K562 (cell line): Measurements from ENCODE around the gene SDCBP2. TPM values are rescaled to one million over a fixed set of nuclear protein-coding genes. Genes with fewer than 3 reads are reported as not detected.
A peak's percentile ranks its signal among the peaks of the same experiment; 100 is the strongest.

Experiments used
- CTBP1 ChIP-seq: fragments of 450-650 bp; IDR thresholded peaks from 2 replicates; pipeline ENCODE4 v1.6.1; 2016; ENCODE audit warnings: borderline replicate concordance
- CXXC5 ChIP-seq: fragments of 250-450 bp; sonication (Bioruptor Pico); IDR thresholded peaks from 2 replicates; pipeline ENCODE4 v1.8.0; 2022; ENCODE audit warnings: inconsistent platforms, mild to moderate bottlenecking, moderate library complexity
- DACH1 ChIP-seq: fragments of 450-650 bp; IDR thresholded peaks from 2 replicates; pipeline ENCODE4 v1.6.1; 2018; ENCODE audit not compliant: partially characterized antibody
- FOSL1 ChIP-seq: fragments of 200-800 bp; sonication (Bioruptor generic); conservative IDR thresholded peaks from 2 replicates; pipeline ENCODE4 v1.6.1; 2016; ENCODE audit warnings: missing genetic modification characterization, missing compliant biosample characterization
- KDM5B ChIP-seq: fragments of 200-600 bp; sonication (generic); IDR thresholded peaks from 2 replicates; pipeline ENCODE4 v1.6.1; 2012; ENCODE audit warnings: low read depth, mild to moderate bottlenecking, moderate library complexity, low read length, control low read depth, inconsistent platforms; ENCODE audit not compliant: insufficient replicate concordance
- MTF1 ChIP-seq: fragments of 250-450 bp; sonication (Bioruptor Pico); IDR thresholded peaks from 2 replicates; pipeline ENCODE4 v1.9.0; 2021; ENCODE audit warnings: moderate library complexity, mild to moderate bottlenecking, inconsistent platforms, borderline replicate concordance
- MYC ChIP-seq, 2 experiments: fragments of 250-450 bp in 1 of 2; sonication (Bioruptor Pico) in 1 of 2; IDR thresholded peaks; 2 replicates each; pipeline versions ENCODE4 v1.5.1 to v1.6.1; 2012 to 2021; ENCODE audit warnings: low read depth in 2 of 2, borderline replicate concordance in 1 of 2, improper control_type of control experiment in 1 of 2, low read length in 1 of 2, mild to moderate bottlenecking in 1 of 2, moderate library complexity in 1 of 2
- polyA plus RNA-seq, 8 experiments: library from polyadenylated mRNA; depleted of rRNA in 4 of 8; stranded (reverse) in 5 of 8; unstranded in 3 of 8; fragments of >200 nt; fragmentation: Nextera tagmentation in 2 of 8; fragmentation: Illumina TruSeq in 1 of 8; extraction: Ambion mirVana in 2 of 8; extraction: Trizol in 1 of 8; gene quantifications; 2 replicates each; pipeline versions ENCODE4 v1.2.1 to v1.2.3, GENCODE V29; 2011 to 2014; ENCODE audit warnings: inconsistent platforms in 1 of 8, missing spikeins in 1 of 8
- total RNA-seq, 7 experiments: library from RNA; depleted of rRNA in 6 of 7; stranded (reverse); fragments of >200 nt in 6 of 7; fragmentation: Illumina TruSeq in 2 of 7; extraction: Trizol in 2 of 7; gene quantifications; 2 replicates each; pipeline versions ENCODE4 v1.2.1 to v1.2.3, GENCODE V29; 2011 to 2021; ENCODE audit warnings: low replicate concordance in 1 of 7
- TF ChIP-seq, protein P1 (sequence below): fragments of 200-800 bp; sonication (Bioruptor generic); IDR thresholded peaks from 2 replicates; pipeline ENCODE4 v1.6.1; 2017; ENCODE audit warnings: missing genetic modification characterization, missing compliant biosample characterization
- TF ChIP-seq, protein P2 (sequence below), 2 experiments: fragments of 450-650 bp; conservative IDR thresholded peaks; 2 replicates each; pipeline ENCODE4 v1.6.1; 2017; ENCODE audit warnings: mild to moderate bottlenecking in 2 of 2, moderate library complexity in 2 of 2

Gene SDCBP2
- total and polyA plus RNA-seq, 9 of the 15 experiments (the other 6 are each of a cell fraction or from before 2014, with no cell fraction given), result 0.06 to 1.2 (median 0.80) TPM

DNA sequence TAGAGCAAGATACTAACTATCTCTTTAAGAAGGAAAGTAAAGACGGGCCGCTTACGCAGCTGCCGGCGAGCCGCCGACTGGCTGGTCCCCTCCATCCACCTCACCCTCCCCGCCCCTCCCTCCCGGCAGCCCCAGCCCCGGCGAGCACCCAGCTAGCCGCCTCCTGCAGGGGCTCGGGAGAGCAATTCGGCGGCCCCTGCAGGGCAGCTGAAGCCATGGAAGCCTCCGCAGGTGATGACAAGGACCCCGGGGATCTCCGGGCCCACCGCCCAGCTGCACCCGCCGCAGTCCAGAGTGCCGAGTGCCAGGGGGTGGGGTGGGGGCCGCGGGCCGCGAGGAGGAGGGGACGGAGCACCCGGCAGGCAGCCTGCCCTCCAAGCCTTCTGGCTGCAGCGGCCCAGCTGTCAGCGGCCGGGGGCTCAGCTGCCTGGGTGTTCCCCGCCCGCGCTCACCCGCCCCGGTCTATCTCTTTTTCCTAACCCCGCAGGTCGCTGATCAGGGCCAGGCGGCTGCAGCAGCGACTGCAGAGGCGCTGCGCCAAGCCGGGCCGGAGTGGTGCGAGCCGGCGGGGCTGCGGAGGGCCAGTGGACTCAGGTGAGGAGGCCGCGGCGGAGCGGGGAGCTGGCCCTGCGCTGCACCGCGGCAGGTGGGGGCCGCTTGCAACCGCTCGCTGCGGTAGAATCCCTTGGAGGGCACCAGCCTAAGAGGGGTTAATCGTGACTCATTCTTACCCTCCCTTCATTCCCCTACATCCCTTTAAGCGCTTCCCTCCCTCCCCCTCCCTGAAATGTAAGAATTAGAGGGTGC is 62.6 kb downstream of the SDCBP2 start, which contains the start of gene SNPH (continued):
- TF ChIP-seq MTF1 (CRISPR knock-in tag) (no peak), KDM5B (no peak), FOSL1 (tag) (peak; percentile 88), MYC (IDR thresholded peaks at IDR 0.05; ENCODE audit: low read depth, low read length) (0 out of 2 replicates have a peak, but pooled peaks have one; percentile 10), MYC (CRISPR knock-in tag; IDR thresholded peaks at IDR 0.05; ENCODE audit: borderline replicate concordance, low read depth) (no peak), DACH1 (no peak), CXXC5 (0 out of 2 replicates have a peak, but pooled peaks have one; percentile 0), CTBP1 (peak; percentile 40; the same call in 1 of the 2 replicates)
- TF ChIP-seq, protein P1, sequence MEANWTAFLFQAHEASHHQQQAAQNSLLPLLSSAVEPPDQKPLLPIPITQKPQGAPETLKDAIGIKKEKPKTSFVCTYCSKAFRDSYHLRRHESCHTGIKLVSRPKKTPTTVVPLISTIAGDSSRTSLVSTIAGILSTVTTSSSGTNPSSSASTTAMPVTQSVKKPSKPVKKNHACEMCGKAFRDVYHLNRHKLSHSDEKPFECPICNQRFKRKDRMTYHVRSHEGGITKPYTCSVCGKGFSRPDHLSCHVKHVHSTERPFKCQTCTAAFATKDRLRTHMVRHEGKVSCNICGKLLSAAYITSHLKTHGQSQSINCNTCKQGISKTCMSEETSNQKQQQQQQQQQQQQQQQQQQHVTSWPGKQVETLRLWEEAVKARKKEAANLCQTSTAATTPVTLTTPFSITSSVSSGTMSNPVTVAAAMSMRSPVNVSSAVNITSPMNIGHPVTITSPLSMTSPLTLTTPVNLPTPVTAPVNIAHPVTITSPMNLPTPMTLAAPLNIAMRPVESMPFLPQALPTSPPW (CRISPR knock-in tag), result peak; percentile 77
- TF ChIP-seq, protein P2, sequence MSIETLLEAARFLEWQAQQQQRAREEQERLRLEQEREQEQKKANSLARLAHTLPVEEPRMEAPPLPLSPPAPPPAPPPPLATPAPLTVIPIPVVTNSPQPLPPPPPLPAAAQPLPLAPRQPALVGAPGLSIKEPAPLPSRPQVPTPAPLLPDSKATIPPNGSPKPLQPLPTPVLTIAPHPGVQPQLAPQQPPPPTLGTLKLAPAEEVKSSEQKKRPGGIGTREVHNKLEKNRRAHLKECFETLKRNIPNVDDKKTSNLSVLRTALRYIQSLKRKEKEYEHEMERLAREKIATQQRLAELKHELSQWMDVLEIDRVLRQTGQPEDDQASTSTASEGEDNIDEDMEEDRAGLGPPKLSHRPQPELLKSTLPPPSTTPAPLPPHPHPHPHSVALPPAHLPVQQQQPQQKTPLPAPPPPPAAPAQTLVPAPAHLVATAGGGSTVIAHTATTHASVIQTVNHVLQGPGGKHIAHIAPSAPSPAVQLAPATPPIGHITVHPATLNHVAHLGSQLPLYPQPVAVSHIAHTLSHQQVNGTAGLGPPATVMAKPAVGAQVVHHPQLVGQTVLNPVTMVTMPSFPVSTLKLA (conservative IDR thresholded peaks at IDR 0.05), result 0 out of 4 replicates have a peak, but pooled peaks of 1 of the 2 experiments have one; percentile 31
